HepG2 (cell line): ENCODE measurements around the gene RNF150. TPM values are rescaled to one million over a fixed set of nuclear protein-coding genes. Genes with fewer than 3 reads are reported as not detected.

Experiments used
- ATAC-seq: fragments of 200-7000 bp; cut with Tn5 transposase; 3 replicates; pipeline ENCODE4 v1.9.1; 2020; ENCODE audit warnings: mild to moderate bottlenecking, moderate library complexity
- BruUV-seq: library from RNA; stranded (reverse); fragments of 400-500 nt; replicated peaks from 2 replicates; lab custom pipeline; 2021; lab: Mats Ljungman, UMichigan
- CTCF ChIA-PET: fragments of 300-600 bp; formaldehyde crosslinking; extraction: SDS; loops from one replicate; lab custom pipeline; 2021; ENCODE audit warnings: low total read pairs, inconsistent platforms, low intra/inter-chr PET ratio; lab: Yijun Ruan, JAX
- POLR2A ChIA-PET: fragments of 350-600 bp; sonication (Branson Sonifier 250); formaldehyde crosslinking; loops from one replicate; lab custom pipeline; 2020; ENCODE audit warnings: antibody characterized with exemption, inconsistent platforms; lab: Yijun Ruan, JAX
- DNase-seq: peaks from one replicate; pipeline ENCODE4 v3.0.0-alpha.2; 2015; ENCODE audit warnings: low spot score
- FAIRE-seq: peaks from 3 replicates; lab custom pipeline; 2011; peaks lifted over from hg19 to GRCh38; lab: Jason Lieb, UNC
- H2AFZ ChIP-seq: one replicate; pipeline ENCODE4 v1.6.1; 2011; ENCODE audit warnings: low read length, inconsistent platforms
- H3K27ac ChIP-seq: fragments of 300-600 bp; 3 replicates; pipeline ENCODE4 v1.8.0; 2011; ENCODE audit warnings: mixed run types, mild to moderate bottlenecking, mixed read lengths, low read length, inconsistent platforms; ENCODE audit not compliant: insufficient read depth; ENCODE audit errors: extremely low read length
- H3K27me3 ChIP-seq, 2 experiments: fragments of 200-600 bp in 1 of 2; 2 replicates in 1 of 2; 3 replicates in 1 of 2; pipeline versions ENCODE4 v1.6.0 to v1.8.0; 2011; ENCODE audit warnings: low read length in 2 of 2, mild to moderate bottlenecking in 2 of 2, moderate library complexity in 2 of 2, inconsistent platforms in 1 of 2; ENCODE audit not compliant: insufficient read depth in 2 of 2, control insufficient read depth in 1 of 2
- H3K36me3 ChIP-seq, 2 experiments: fragments of 200-600 bp in 1 of 2; replicated peaks in 1 of 2; 2 replicates in 1 of 2; 3 replicates in 1 of 2; pipeline versions ENCODE4 v1.5.1 to v1.8.0; 2011; ENCODE audit warnings: low read length in 2 of 2, inconsistent platforms in 1 of 2; ENCODE audit not compliant: insufficient read depth in 2 of 2, control insufficient read depth in 1 of 2
- H3K4me1 ChIP-seq: 2 replicates; pipeline ENCODE4 v1.5.1; 2012; ENCODE audit warnings: low read length, inconsistent platforms; ENCODE audit not compliant: insufficient read depth
- H3K4me2 ChIP-seq: 2 replicates; pipeline ENCODE4 v1.6.0; 2011; ENCODE audit warnings: low read depth, low read length, inconsistent platforms
- H3K4me3 ChIP-seq, 3 experiments: fragments of 200-600 bp in 1 of 3; sonication (generic), shearing (Covaris generic) in 1 of 3; replicated peaks in 1 of 3; 2 replicates each; pipeline ENCODE4 v1.5.1; 2011 to 2016; ENCODE audit warnings: low read length in 3 of 3, inconsistent platforms in 2 of 3, low read depth in 2 of 3, mild to moderate bottlenecking in 2 of 3, control low read depth in 1 of 3, mixed read lengths in 1 of 3; ENCODE audit not compliant: insufficient read depth in 1 of 3
- H3K79me2 ChIP-seq: one replicate; pipeline ENCODE4 v1.6.1; 2011; ENCODE audit warnings: low read length, inconsistent platforms; ENCODE audit not compliant: insufficient read depth
- H3K9ac ChIP-seq: 2 replicates; pipeline ENCODE4 v1.6.0; 2011; ENCODE audit warnings: mild to moderate bottlenecking, low read depth, low read length, inconsistent platforms; ENCODE audit not compliant: insufficient read depth
- H3K9me3 ChIP-seq: 2 replicates; pipeline ENCODE4 v1.5.1; 2012; ENCODE audit warnings: mild to moderate bottlenecking, low read length
- H4K20me1 ChIP-seq: 2 replicates; pipeline ENCODE4 v1.6.0; 2011; ENCODE audit warnings: inconsistent platforms, mild to moderate bottlenecking, low read length, moderate library complexity; ENCODE audit not compliant: insufficient read depth
- DZIP1 ChIP-seq: sonication (generic); formaldehyde crosslinking; IDR thresholded peaks from 2 replicates; pipeline ENCODE4 v1.5.0; 2020; ENCODE audit warnings: mild to moderate bottlenecking, missing genetic modification reagents
- E2F1 ChIP-seq: sonication (generic); formaldehyde crosslinking; IDR thresholded peaks from 2 replicates; pipeline ENCODE4 v1.5.0; 2020; ENCODE audit warnings: missing genetic modification reagents
- KDM1A ChIP-seq: IDR thresholded peaks from 2 replicates; pipeline ENCODE4 v1.6.1; 2016; ENCODE audit warnings: missing compliant biosample characterization
- KLF13 ChIP-seq: sonication (generic); formaldehyde crosslinking; IDR thresholded peaks from 2 replicates; pipeline ENCODE4 v1.4.0; 2020; ENCODE audit warnings: mild to moderate bottlenecking, missing genetic modification reagents
- NFRKB ChIP-seq: fragments of 450-650 bp; IDR thresholded peaks from 2 replicates; pipeline ENCODE4 v1.6.1; 2017
- NONO ChIP-seq, 2 experiments: fragments of 450-650 bp in 1 of 2; sonication (generic) in 1 of 2; formaldehyde crosslinking in 1 of 2; IDR thresholded peaks in 1 of 2; conservative IDR thresholded peaks in 1 of 2; 2 replicates each; pipeline versions ENCODE4 v1.6.1 to v1.8.0; 2017 to 2022; ENCODE audit warnings: mild to moderate bottlenecking in 1 of 2, missing genetic modification reagents in 1 of 2, moderate library complexity in 1 of 2
- TERF1 ChIP-seq: sonication (generic); formaldehyde crosslinking; IDR thresholded peaks from 2 replicates; pipeline ENCODE4 v1.8.0; 2022; ENCODE audit warnings: mild to moderate bottlenecking, missing genetic modification reagents, moderate library complexity
- ZNF274 ChIP-seq: sonication (generic); formaldehyde crosslinking; IDR thresholded peaks from 2 replicates; pipeline ENCODE4 v1.5.1; 2020; ENCODE audit warnings: mild to moderate bottlenecking, missing genetic modification reagents
- ZNF574 ChIP-seq: sonication (generic); formaldehyde crosslinking; IDR thresholded peaks from 2 replicates; pipeline ENCODE4 v1.4.0; 2020; ENCODE audit warnings: missing genetic modification reagents
- WGBS: methylation state at CpG from one replicate; pipeline ENCODE4 v1.1.6; 2017; ENCODE audit warnings: low lambda C conversion rate; 5-methylcytosine and 5-hydroxymethylcytosine counted together
- in situ Hi-C: cut with HindIII; loops from 2 replicates; pipeline ENCODE4 v1.10.0; 2017; ENCODE audit warnings: low pct_unique_long_range_greater_than_20kb; ENCODE audit not compliant: extremely low pct_ligation_motif_present
- intact Hi-C: fragments of 100-400 bp; cut with micrococcal nuclease; formaldehyde crosslinking; loops from one replicate; pipeline ENCODE4 v1.10.0; 2022; ENCODE audit not compliant: unreplicated experiment
- polyA plus RNA-seq, 8 experiments: library from polyadenylated mRNA; depleted of rRNA in 3 of 8; stranded (reverse) in 7 of 8; unstranded in 1 of 8; fragments of >200 nt; fragmentation: Illumina TruSeq in 4 of 8; extraction: Trizol in 4 of 8; gene quantifications; 2 replicates each; pipeline versions ENCODE4 v1.2.1 to v1.2.3, GENCODE V29; 2011 to 2016; ENCODE audit warnings: low read depth in 4 of 8, missing spikeins in 1 of 8, mixed read lengths in 1 of 8; ENCODE audit not compliant: insufficient read depth in 1 of 8
- total RNA-seq, 5 experiments: library from RNA; depleted of rRNA; stranded (reverse); fragments of >200 nt; fragmentation: Illumina TruSeq; extraction: Trizol; gene quantifications; 2 replicates each; pipeline ENCODE4 v1.2.3, GENCODE V29; 2016; ENCODE audit warnings: low read depth in 1 of 5

Gene RNF150
- total and polyA plus RNA-seq, 2 of the 13 experiments (the other 11 are each of a cell fraction or from before 2014, with no cell fraction given) = 0.02 to 0.03 TPM

GRCh38 chr4:140944199-140944515, 189.1 kb downstream of the RNF150 start (continued):
- TF ChIP-seq E2F1 (CRISPR knock-in tag) = no peak
- no peak for TF ChIP-seq KDM1A
- TF ChIP-seq, all 625 proteins: peak for 0

GRCh38 chr4:140943486-140944198, 189.6 kb downstream of the RNF150 start:
- no TSS peak for BruUV-seq
- Histone ChIP-seq H2AFZ (no peak overlapping the region), H3K9me3 (no peaks in the 10 kb centered on the region), H3K27ac (no peak overlapping the region), H3K9ac (no peak overlapping the region), H3K36me3 (no peaks in the 10 kb centered on the region), H3K79me2 (no peaks in the 10 kb centered on the region), H3K4me2 (no peak overlapping the region), H4K20me1 (no peaks in the 10 kb centered on the region), H3K27me3 (no peaks in the 10 kb centered on the region), H3K4me3 (no peak overlapping the region), H3K4me1 (no peaks in the 10 kb centered on the region)
- no peak for DNase-seq
- no peak for ATAC-seq
- intact Hi-C loops (no loop called here), in situ Hi-C loops (no loop called here)
- 3% methylated on average over 3 of the region's 3 CpGs for WGBS
- POLR2A ChIA-PET = no interaction called here
- no peak for FAIRE-seq
- CTCF ChIA-PET = no interaction called here
- TF ChIP-seq TERF1 (CRISPR knock-in tag) (no peak), ZNF274 (CRISPR knock-in tag) (no peak), NFRKB (no peak), KLF13 (CRISPR knock-in tag) (no peak), NONO (IDR thresholded peaks at IDR 0.05) (no peak), NONO (CRISPR knock-in tag; conservative IDR thresholded peaks at IDR 0.05) (no peak), DZIP1 (CRISPR knock-in tag) (no peak), ZNF574 (no peak)
